Endothelial cell of umbilical vein (primary cell): ENCODE measurements around the gene PNPLA7.

ENCODE experiments used
- CTCF ChIP-seq, 2 donors: IDR thresholded peaks; 1 replicate in 1 of 2; 2 replicates in 1 of 2; pipeline ENCODE4 v1.5.1; 2011; ENCODE audit warnings: low read length in 2 of 2, mild to moderate bottlenecking in 2 of 2, moderate library complexity in 2 of 2, control low read depth in 1 of 2, inconsistent platforms in 1 of 2, low read depth in 1 of 2; ENCODE audit not compliant: insufficient read depth in 1 of 2; ENCODE audit errors: extremely low read depth in 1 of 2
- POLR2A ChIP-seq: IDR thresholded peaks from 2 replicates; pipeline ENCODE4 v1.6.1; 2012; ENCODE audit warnings: low read depth, mild to moderate bottlenecking, control low read depth, low read length

- TF ChIP-seq CTCF (IDR thresholded peaks at IDR 0.05; ENCODE audit: extremely low read depth in 1 of 2, insufficient read depth in 1 of 2, low read depth in 1 of 2, low read length in 2 of 2), result no peak
- no peak for TF ChIP-seq POLR2A
Measured at GRCh38 chr9:137506702-137507171, 43.5 kb downstream of the PNPLA7 start.
